Neural crest cell (in vitro differentiated cells): Measurements from ENCODE around the gene HDGFL2. TPM values are rescaled to one million over a fixed set of nuclear protein-coding genes. Genes with fewer than 3 reads are reported as not detected.

Experiments
- DNase-seq: peaks from one replicate; pipeline ENCODE4 v3.0.0; 2021; ENCODE audit warnings: low read depth, mixed read lengths, low spot score
- H3K27ac Mint-ChIP-seq: one replicate; pipeline ENCODE4 v1.8.0; 2021; ENCODE audit warnings: mild to moderate bottlenecking, mixed read lengths; ENCODE audit not compliant: unreplicated experiment
- H3K27me3 Mint-ChIP-seq: 2 replicates; pipeline ENCODE4 v1.8.0; 2021; ENCODE audit warnings: low read depth, mild to moderate bottlenecking, mixed read lengths
- H3K36me3 Mint-ChIP-seq: 2 replicates; pipeline ENCODE4 v1.8.0; 2021; ENCODE audit warnings: low read depth, mild to moderate bottlenecking, mixed read lengths
- H3K4me1 Mint-ChIP-seq: 2 replicates; pipeline ENCODE4 v1.8.0; 2021; ENCODE audit warnings: mixed read lengths
- H3K4me3 Mint-ChIP-seq: one replicate; pipeline ENCODE4 v1.8.0; 2021; ENCODE audit warnings: mild to moderate bottlenecking, mixed read lengths
- H3K9me3 Mint-ChIP-seq: 2 replicates; pipeline ENCODE4 v1.8.0; 2021; ENCODE audit warnings: mixed read lengths
- CTCF ChIP-seq: fragments of 200-600 bp; sonication (generic); conservative IDR thresholded peaks from 2 replicates; pipeline ENCODE4 v1.5.0; 2021; ENCODE audit warnings: antibody characterized with exemption, mild to moderate bottlenecking
- total RNA-seq: library from RNA; stranded (reverse); gene quantifications from 2 replicates; pipeline ENCODE4 v1.2.1, GENCODE V29; 2021

HDGFL2 gene
- total RNA-seq, 1 donor from 2014 or later, result 110 TPM

- H3K27ac Mint-ChIP-seq, result no peak overlapping the region
- no peak overlapping the region for H3K4me3 Mint-ChIP-seq
- DNase-seq, result no peak
- H3K4me1 Mint-ChIP-seq, result no peaks in the 10 kb centered on the region
- H3K27me3 Mint-ChIP-seq, result no peaks in the 10 kb centered on the region
- no peak for TF ChIP-seq CTCF
- H3K9me3 Mint-ChIP-seq, result no peaks in the 10 kb centered on the region
- H3K36me3 Mint-ChIP-seq, result peaks cover 14% of the 10 kb centered on the region
Measured at GRCh38 chr19:4429771-4430171, 42.3 kb upstream of the HDGFL2 start.

GRCh38 chr19:4430760-4431159 lies 41.3 kb upstream of the HDGFL2 start:
- Mint-ChIP-seq H3K36me3 (peaks cover 15% of the 10 kb centered on the region), H3K27ac (no peak overlapping the region), H3K4me3 (no peak overlapping the region)

GRCh38 chr19:4431296-4431695 lies 40.8 kb upstream of the HDGFL2 start:
- Mint-ChIP-seq H3K36me3 (peaks cover 15% of the 10 kb centered on the region), H3K4me1 (no peaks in the 10 kb centered on the region), H3K9me3 (no peaks in the 10 kb centered on the region), H3K27ac (no peak overlapping the region), H3K27me3 (no peaks in the 10 kb centered on the region), H3K4me3 (no peak overlapping the region)
- TF ChIP-seq CTCF, result no peak
- DNase-seq, result no peak

More at GRCh38 chr19:4430760-4431159, 41.3 kb upstream of the HDGFL2 start:
- Mint-ChIP-seq H3K9me3 (no peaks in the 10 kb centered on the region), H3K27me3 (no peaks in the 10 kb centered on the region), H3K4me1 (no peaks in the 10 kb centered on the region)
- TF ChIP-seq CTCF, result no peak
- no peak for DNase-seq

GRCh38 chr19:4431808-4432674 lies 40.1 kb upstream of the HDGFL2 start:
- Mint-ChIP-seq H3K4me3 (no peak overlapping the region), H3K36me3 (peaks cover 15% of the 10 kb centered on the region), H3K27me3 (no peaks in the 10 kb centered on the region), H3K27ac (no peak overlapping the region), H3K4me1 (no peaks in the 10 kb centered on the region), H3K9me3 (no peaks in the 10 kb centered on the region)
- no peak for TF ChIP-seq CTCF
- no peak for DNase-seq

GRCh38 chr19:4432918-4433506 lies 39.1 kb upstream of the HDGFL2 start:
- H3K27ac Mint-ChIP-seq, result no peak overlapping the region
- no peak for DNase-seq
- no peak for TF ChIP-seq CTCF
- no peaks in the 10 kb centered on the region for H3K9me3 Mint-ChIP-seq
- no peaks in the 10 kb centered on the region for H3K4me1 Mint-ChIP-seq
- no peak overlapping the region for H3K4me3 Mint-ChIP-seq
- no peaks in the 10 kb centered on the region for H3K27me3 Mint-ChIP-seq
- peaks cover 15% of the 10 kb centered on the region for H3K36me3 Mint-ChIP-seq
